HG02938 (cell line): Measurements from ENCODE around the gene PC.
"Not testable (repeated sequence)": the region's sequence is repeated elsewhere in the genome, so short reads cannot be mapped to it uniquely, and the experiment has no call there.

Experiments
- ATAC-seq: cut with Tn5 transposase; IDR thresholded peaks from one replicate; pipeline ENCODE4 v1.9.1; 2021; ENCODE audit warnings: mild to moderate bottlenecking, moderate library complexity; ENCODE audit not compliant: unreplicated experiment

PC gene

GRCh38 chr11:66847461-66848232 lies 110.5 kb downstream of the PC start:
- ATAC-seq, result no peak

GRCh38 chr11:66846671-66847091 lies 111.5 kb downstream of the PC start:
- ATAC-seq, result no peak

- ATAC-seq, result no peak
Measured at GRCh38 chr11:66845876-66846212, 112.3 kb downstream of the PC start.

- no peak for ATAC-seq
Measured at GRCh38 chr11:66845143-66845875, 112.9 kb downstream of the PC start.

- ATAC-seq, result no peak
Measured at GRCh38 chr11:66844496-66845142, 113.6 kb downstream of the PC start.

- ATAC-seq, result no peak
Measured at GRCh38 chr11:66843776-66844495, 114.2 kb downstream of the PC start.

DNA sequence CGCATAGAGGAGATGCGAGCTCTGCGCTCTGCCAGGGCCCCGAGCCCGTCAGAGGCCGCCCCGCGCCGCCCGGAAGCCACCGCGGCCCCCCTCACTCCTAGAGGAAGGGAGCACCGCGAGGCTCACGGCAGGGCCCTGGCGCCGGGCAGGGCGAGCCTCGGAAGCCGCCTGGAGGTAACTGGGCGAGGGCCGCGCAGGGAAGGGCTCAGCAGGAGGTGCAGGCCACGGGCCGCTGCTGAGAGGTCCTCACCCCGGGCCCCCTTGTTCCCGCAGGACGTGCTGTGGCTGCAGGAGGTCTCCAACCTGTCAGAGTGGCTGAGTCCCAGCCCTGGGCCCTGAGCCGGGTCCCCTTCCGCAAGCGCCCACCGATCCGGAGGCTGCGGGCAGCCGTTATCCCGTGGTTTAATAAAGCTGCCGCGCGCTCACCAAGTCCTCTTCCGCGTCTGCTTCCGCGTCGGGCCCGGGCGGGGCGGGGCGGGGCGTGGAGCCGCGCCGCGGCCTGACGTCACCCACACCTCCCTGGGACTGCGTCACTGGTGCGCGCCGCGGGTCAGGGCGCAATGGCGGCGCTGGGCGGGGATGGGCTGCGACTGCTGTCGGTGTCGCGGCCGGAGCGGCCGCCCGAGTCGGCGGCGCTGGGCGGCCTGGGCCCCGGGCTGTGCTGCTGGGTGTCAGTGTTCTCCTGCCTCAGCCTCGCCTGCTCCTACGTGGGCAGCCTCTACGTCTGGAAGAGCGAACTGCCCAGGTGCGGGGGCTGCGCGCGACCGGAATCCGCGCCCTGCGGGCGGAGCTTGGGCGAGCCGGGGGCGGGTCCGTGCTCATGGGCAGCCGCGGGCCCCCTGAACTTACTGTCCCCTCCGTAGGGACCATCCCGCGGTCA lies 115.0 kb downstream of the PC start, which contains the start of gene RCE1:
Gene RCE1 (plus strand): TSS at position 546 of the 880 bp plus-strand sequence. CDS start 15 bp downstream, at position 561.
- peak; percentile 78 for ATAC-seq

GRCh38 chr11:66842501-66842895 lies 115.7 kb downstream of the PC start:
- ATAC-seq, result no peak

- no peak for ATAC-seq
Measured at GRCh38 chr11:66841861-66842260, 116.3 kb downstream of the PC start.

- no peak for ATAC-seq
Measured at GRCh38 chr11:66840317-66841091, 117.7 kb downstream of the PC start.

DNA sequence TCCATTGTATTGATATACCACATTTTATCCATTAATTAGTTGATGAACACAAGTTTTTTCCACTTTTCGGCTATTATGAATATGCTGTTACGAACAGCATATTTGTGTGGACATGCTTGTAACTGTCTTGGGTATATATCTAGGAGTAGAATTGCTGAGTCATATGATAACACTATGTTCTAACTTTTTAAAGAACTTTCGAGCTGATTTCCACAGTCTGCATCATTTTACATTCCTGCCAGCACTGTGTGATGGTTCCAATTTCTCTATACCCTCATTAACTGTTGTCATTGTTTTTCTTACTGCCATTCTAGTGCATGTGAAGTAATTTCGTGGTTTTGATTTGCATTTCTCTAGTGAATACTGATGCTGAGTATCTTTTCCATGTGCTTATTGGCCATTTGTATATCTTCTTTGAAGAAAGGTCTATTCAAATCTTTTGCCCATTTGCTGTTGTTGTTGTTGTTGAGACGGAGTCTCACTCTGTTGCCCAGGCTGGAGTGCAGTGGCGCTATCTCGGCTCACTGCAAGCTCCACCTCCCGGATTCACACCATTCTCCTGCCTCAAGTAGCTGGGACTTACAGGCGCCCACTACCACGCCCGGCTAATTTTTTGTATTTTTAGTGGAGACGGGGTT lies 122.3 kb downstream of the PC start:
- ATAC-seq, result no peak

DNA sequence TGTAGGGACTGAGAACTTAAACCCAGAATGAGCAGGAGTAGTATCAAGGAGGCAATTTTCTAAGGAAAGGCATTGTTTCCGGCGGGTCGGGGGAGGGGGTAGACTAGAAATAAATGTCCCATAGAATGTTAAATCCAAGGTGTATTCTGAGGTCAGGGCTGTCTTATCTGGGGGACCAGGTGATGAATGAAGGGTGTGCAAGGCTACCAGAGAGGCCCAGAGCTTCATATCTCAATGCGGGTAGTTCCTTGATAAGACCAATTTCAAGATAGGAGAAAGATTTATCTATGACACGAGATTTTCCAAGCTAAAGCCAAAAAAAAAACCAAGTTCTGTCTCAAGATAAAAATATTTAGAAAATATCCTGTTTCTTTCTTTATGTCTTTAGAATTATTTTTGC lies 123.2 kb downstream of the PC start:
- ATAC-seq, result no peak

DNA sequence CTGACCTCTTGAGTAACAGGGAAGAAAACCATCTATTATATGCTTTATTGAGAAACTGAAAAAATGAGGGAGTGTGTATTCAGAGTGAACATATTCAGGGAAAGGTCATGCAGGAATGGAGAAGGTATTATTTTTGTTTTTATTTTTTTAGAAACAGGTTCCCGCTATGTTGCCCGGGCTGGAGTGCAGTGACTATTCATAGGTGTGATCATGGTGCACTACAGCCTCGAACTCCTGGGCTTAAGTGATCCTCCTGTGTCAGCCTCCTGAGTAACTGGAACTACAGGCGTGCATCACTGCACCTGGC lies 123.7 kb downstream of the PC start:
- ATAC-seq, result no peak

- ATAC-seq, result not testable (repeated sequence)
Measured at GRCh38 chr11:66824573-66824972, 133.6 kb downstream of the PC start.

DNA sequence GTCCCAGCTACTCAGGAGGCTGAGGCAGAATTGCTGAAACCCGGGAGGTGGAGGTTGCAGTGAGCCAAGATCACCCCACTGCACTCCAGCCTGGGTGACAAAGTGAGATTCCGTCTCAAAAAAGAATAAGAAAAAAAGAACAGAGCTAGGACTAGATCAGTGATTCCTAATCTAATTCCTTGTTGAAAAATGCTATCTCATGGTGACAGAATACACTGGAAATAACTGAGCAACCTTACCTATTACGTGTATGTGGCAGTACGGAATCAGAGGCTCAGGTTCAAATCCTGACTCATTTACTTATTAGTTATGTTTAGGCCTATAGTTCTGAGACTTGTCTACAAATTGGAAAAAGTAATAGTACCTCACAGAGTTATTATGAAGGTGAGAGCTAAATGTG lies 134.5 kb downstream of the PC start:
- ATAC-seq, result no peak

DNA sequence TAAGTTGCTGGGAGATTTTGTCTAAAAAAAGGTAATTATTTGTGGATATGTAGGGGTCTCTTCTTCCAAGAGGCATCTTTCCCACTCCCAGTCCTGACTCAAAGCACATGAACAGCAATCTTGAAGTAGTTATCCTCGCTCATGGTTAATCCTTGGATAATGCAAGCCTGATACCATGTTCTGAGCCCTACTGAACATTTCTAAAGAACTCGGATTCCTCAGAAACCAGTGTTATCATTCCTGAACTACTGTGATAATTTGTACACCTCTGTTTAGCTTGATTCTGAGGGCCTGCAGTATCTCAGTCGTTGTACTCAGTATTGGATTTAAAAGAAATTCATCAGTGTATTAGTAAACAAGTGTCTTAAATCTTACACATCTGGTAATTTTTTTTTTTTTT lies 137.3 kb downstream of the PC start:
- ATAC-seq, result no peak

GRCh38 chr11:66820381-66820780 lies 137.8 kb downstream of the PC start:
- no peak for ATAC-seq

GRCh38 chr11:66818231-66818955 lies 139.8 kb downstream of the PC start:
- no peak for ATAC-seq

DNA sequence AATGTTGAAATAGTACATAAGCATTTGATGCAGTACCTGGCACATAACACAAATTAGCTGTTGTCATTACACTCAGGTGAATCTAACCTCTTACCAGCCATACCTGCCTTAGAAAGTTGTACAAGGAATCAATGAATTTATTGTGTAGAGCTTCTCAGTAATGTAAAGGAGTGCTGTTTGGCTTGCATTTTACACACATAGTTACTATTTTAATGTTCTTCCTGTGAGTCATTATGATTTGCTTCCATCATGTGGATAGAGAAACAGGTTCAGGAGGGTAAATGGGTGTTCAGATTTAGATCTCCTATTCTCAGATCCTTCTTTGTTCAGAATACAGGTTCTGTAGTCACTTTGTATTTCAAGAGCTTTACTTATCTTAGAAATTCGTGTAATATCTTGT lies 142.5 kb downstream of the PC start:
- no peak for ATAC-seq
